ENCODE data around the gene ELAC1. TPM values are rescaled to one million over a fixed set of nuclear protein-coding genes. Genes with fewer than 3 reads are reported as not detected.
"Not testable (repeated sequence)": the region's sequence is repeated elsewhere in the genome, so short reads cannot be mapped to it uniquely, and the experiment has no call there.

Gene ELAC1
- total RNA-seq, 4 donors from 2014 or later = 9.3 to 23.5 (median 16.3) TPM

GRCh38 chr18:50992351-50992762 lies 24.5 kb downstream of the ELAC1 start:
- H3K27ac ChIP-seq = no peak overlapping the region
- H3K4me3 ChIP-seq (replicated peaks in 1 of 3) = no peak overlapping the region
- TF ChIP-seq POLR2A (IDR thresholded peaks at IDR 0.05) = no peak
- no peak for TF ChIP-seq CTCF (IDR thresholded peaks at IDR 0.05)
- intact Hi-C loops (cut with DNase I) = no loop called here
- no peaks in the 10 kb centered on the region for H3K9me3 ChIP-seq
- no peak for DNase-seq
- H3K4me1 ChIP-seq = no peaks in the 10 kb centered on the region
- no peaks in the 10 kb centered on the region for H3K27me3 ChIP-seq
- WGBS, 2 donors = 76 to 78% methylated on average over 3 of the region's 3 CpGs
- H3K36me3 ChIP-seq = no peaks in the 10 kb centered on the region

GRCh38 chr18:50994031-50994430 lies 26.2 kb downstream of the ELAC1 start:
- 90 to 95% methylated on average over 2 of the region's 2 CpGs for WGBS, 2 donors
- H3K4me1 ChIP-seq = no peaks in the 10 kb centered on the region
- DNase-seq = no peak
- no peaks in the 10 kb centered on the region for H3K9me3 ChIP-seq
- H3K27me3 ChIP-seq = no peaks in the 10 kb centered on the region
- intact Hi-C loops (cut with DNase I) = no loop called here
- H3K27ac ChIP-seq = no peak overlapping the region
- no peak for TF ChIP-seq CTCF (IDR thresholded peaks at IDR 0.05)
- no peak for TF ChIP-seq POLR2A (IDR thresholded peaks at IDR 0.05)
- H3K36me3 ChIP-seq = no peaks in the 10 kb centered on the region
- no peak overlapping the region for H3K4me3 ChIP-seq (replicated peaks in 1 of 3)

- H3K27me3 ChIP-seq; H3K36me3 ChIP-seq; H3K4me1 ChIP-seq; DNase-seq; intact Hi-C loops (cut with DNase I); H3K4me3 ChIP-seq (replicated peaks in 1 of 3); H3K9me3 ChIP-seq; H3K27ac ChIP-seq: not testable (repeated sequence)
- WGBS, 2 donors = 98 to 100% methylated on average over 2 of the region's 2 CpGs
These were observed 35.3 kb downstream of the ELAC1 start for GRCh38 chr18:51003174-51003573.

GRCh38 chr18:51006061-51006818 lies 38.4 kb downstream of the ELAC1 start:
- WGBS, 2 donors = 79 to 88% methylated on average over 5 of the region's 5 CpGs
- Histone ChIP-seq H3K36me3 (no peaks in the 10 kb centered on the region), H3K4me1 (peaks cover 0 to 10% of the 10 kb centered on the region in 2 donors), H3K27ac (no peak overlapping the region), H3K9me3 (no peaks in the 10 kb centered on the region), H3K4me3 (replicated peaks in 1 of 3) (no peak overlapping the region), H3K27me3 (no peaks in the 10 kb centered on the region)
- DNase-seq = no peak
- intact Hi-C loops (cut with DNase I) = no loop called here
- TF ChIP-seq CTCF (IDR thresholded peaks at IDR 0.05) (peak in 1 of 6 experiments; percentile 32), POLR2A (IDR thresholded peaks at IDR 0.05) (no peak)

GRCh38 chr18:51006948-51007789 lies 39.3 kb downstream of the ELAC1 start:
- DNase-seq = no peak
- intact Hi-C loops (cut with DNase I) = no loop called here
- WGBS, 2 donors = 70 to 71% methylated on average over 13 of the region's 13 CpGs
- no peaks in the 10 kb centered on the region for H3K36me3 ChIP-seq
- no peaks in the 10 kb centered on the region for H3K9me3 ChIP-seq
- peaks cover 0 to 10% of the 10 kb centered on the region in 2 donors for H3K4me1 ChIP-seq
- H3K27me3 ChIP-seq = no peaks in the 10 kb centered on the region
- H3K27ac ChIP-seq = no peak overlapping the region
- H3K4me3 ChIP-seq (replicated peaks in 1 of 3) = no peak overlapping the region
- TF ChIP-seq POLR2A (IDR thresholded peaks at IDR 0.05) = no peak
- no peak for TF ChIP-seq CTCF (IDR thresholded peaks at IDR 0.05)
